Keratinocyte (primary cell): ENCODE data around the gene PKNOX1. TPM values are rescaled to one million over a fixed set of nuclear protein-coding genes. Genes with fewer than 3 reads are reported as not detected.
"Not testable (repeated sequence)": the region's sequence is repeated elsewhere in the genome, so short reads cannot be mapped to it uniquely, and the experiment has no call there.

ENCODE experiments used
- DNase-seq: peaks from one replicate; pipeline ENCODE4 v3.0.0-alpha.2; 2011; ENCODE audit warnings: low read depth, missing footprints, low spot score
- FAIRE-seq: peaks from 2 replicates; lab custom pipeline; 2011; peaks lifted over from hg19 to GRCh38; lab: Jason Lieb, UNC
- H2AFZ ChIP-seq: 2 replicates; pipeline ENCODE4 v1.6.0; 2012; ENCODE audit warnings: low read length, control low read depth, inconsistent platforms; ENCODE audit not compliant: control insufficient read depth
- H3K27ac ChIP-seq: 2 replicates; pipeline ENCODE4 v1.5.1; 2011; ENCODE audit warnings: low read length; ENCODE audit not compliant: control insufficient read depth, insufficient read depth
- H3K27me3 ChIP-seq: 3 replicates; pipeline ENCODE4 v1.6.0; 2011; ENCODE audit warnings: low read length; ENCODE audit not compliant: control insufficient read depth, insufficient read depth; ENCODE audit errors: extremely low read depth
- H3K36me3 ChIP-seq, 2 experiments: 2 replicates in 1 of 2; 3 replicates in 1 of 2; pipeline ENCODE4 v1.5.1; 2011; ENCODE audit warnings: low read length in 2 of 2, mild to moderate bottlenecking in 1 of 2; ENCODE audit not compliant: control insufficient read depth in 2 of 2, insufficient read depth in 2 of 2; ENCODE audit errors: extremely low read depth in 1 of 2
- H3K4me1 ChIP-seq: 3 replicates; pipeline ENCODE4 v1.5.1; 2011; ENCODE audit warnings: low read length; ENCODE audit not compliant: control insufficient read depth, insufficient read depth; ENCODE audit errors: extremely low read depth
- H3K4me2 ChIP-seq: 3 replicates; pipeline ENCODE4 v1.6.0; 2011; ENCODE audit warnings: low read depth, low read length; ENCODE audit not compliant: control insufficient read depth, insufficient read depth; ENCODE audit errors: extremely low read depth
- H3K4me3 ChIP-seq, 3 experiments: fragments of 200-600 bp in 1 of 3; sonication (generic) in 1 of 3; 2 replicates in 2 of 3; 3 replicates in 1 of 3; pipeline ENCODE4 v1.5.1; 2011 to 2016; ENCODE audit warnings: low read length in 3 of 3, mild to moderate bottlenecking in 3 of 3, control low read depth in 2 of 3, inconsistent platforms in 1 of 3, low read depth in 1 of 3, mixed read lengths in 1 of 3, mixed run types in 1 of 3, moderate library complexity in 1 of 3; ENCODE audit not compliant: control insufficient read depth in 2 of 3, insufficient read depth in 2 of 3; ENCODE audit errors: extremely low read depth in 1 of 3
- H3K79me2 ChIP-seq: 2 replicates; pipeline ENCODE4 v1.6.0; 2012; ENCODE audit warnings: low read length; ENCODE audit not compliant: control insufficient read depth, insufficient read depth
- H3K9ac ChIP-seq: 3 replicates; pipeline ENCODE4 v1.6.0; 2011; ENCODE audit warnings: low read length; ENCODE audit not compliant: control insufficient read depth, insufficient read depth; ENCODE audit errors: extremely low read depth
- H3K9me1 ChIP-seq: 3 replicates; pipeline ENCODE4 v1.6.0; 2011; ENCODE audit warnings: low read length; ENCODE audit not compliant: control insufficient read depth, insufficient read depth; ENCODE audit errors: extremely low read depth
- H3K9me3 ChIP-seq: 2 replicates; pipeline ENCODE4 v1.5.1; 2012; ENCODE audit warnings: low read depth, low read length; ENCODE audit not compliant: control insufficient read depth
- H4K20me1 ChIP-seq: 3 replicates; pipeline ENCODE4 v1.6.0; 2011; ENCODE audit warnings: low read length; ENCODE audit not compliant: control insufficient read depth, insufficient read depth; ENCODE audit errors: extremely low read depth
- dilution Hi-C: fragments of 300-500 bp; cut with MboI; formaldehyde crosslinking; loops from one replicate; pipeline ENCODE4 v1.7.0; 2020; ENCODE audit warnings: low sequenced_read_pairs; ENCODE audit not compliant: extremely low pct_ligation_motif_present
- polyA plus RNA-seq, 5 experiments: library from polyadenylated mRNA; depleted of rRNA in 3 of 5; stranded (reverse) in 3 of 5; stranded (forward) in 1 of 5; unstranded in 1 of 5; fragments of >200 nt; gene quantifications; 1 replicate in 1 of 5; 2 replicates in 3 of 5; 3 replicates in 1 of 5; pipeline versions ENCODE4 v1.2.1 to v1.2.3, GENCODE V29; 2011 to 2012; ENCODE audit warnings: missing spikeins in 2 of 5, low read depth in 1 of 5, low replicate concordance in 1 of 5

PKNOX1 gene
- polyA plus RNA-seq, 1 donor (not counting 4 experiments of a cell fraction or from before 2014, with no cell fraction given) = 33.3 TPM

DNA sequence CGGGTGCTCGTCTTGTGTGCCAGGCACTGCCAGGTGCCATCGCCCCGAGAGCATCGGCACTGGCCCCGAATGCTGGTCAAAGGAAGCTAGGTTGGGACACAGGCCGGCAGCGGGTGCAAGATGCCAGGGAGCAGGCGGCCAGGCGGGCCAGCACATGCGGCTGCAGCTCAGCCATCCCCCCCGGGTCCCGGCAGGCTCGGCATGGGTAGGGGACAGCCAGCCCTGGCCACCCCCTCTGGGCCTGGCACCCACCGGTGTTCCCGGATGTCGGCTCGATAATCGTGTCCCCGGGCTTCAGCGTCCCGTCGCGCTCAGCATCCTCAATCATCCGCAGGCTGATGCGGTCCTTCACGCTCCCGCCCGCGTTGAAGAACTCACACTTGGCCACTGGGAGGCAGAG is 91.6 kb downstream of the PKNOX1 start:
- FAIRE-seq, H3K4me3 ChIP-seq, H3K4me2 ChIP-seq, H3K9ac ChIP-seq, DNase-seq, H2AFZ ChIP-seq, dilution Hi-C loops, H3K27me3 ChIP-seq, H3K9me1 ChIP-seq, H3K4me1 ChIP-seq, H3K27ac ChIP-seq, H3K79me2 ChIP-seq, H3K9me3 ChIP-seq, H4K20me1 ChIP-seq, H3K36me3 ChIP-seq: not testable (repeated sequence)

- H3K9ac ChIP-seq, H3K9me1 ChIP-seq, H3K4me1 ChIP-seq: not testable (repeated sequence)
These were observed 92.3 kb downstream of the PKNOX1 start for GRCh38 chr21:43066690-43067089.

GRCh38 chr21:43068065-43068464 is 93.7 kb downstream of the PKNOX1 start:
- H3K4me3 ChIP-seq, H3K27ac ChIP-seq, DNase-seq, H3K4me1 ChIP-seq, H3K9me3 ChIP-seq, FAIRE-seq, H3K36me3 ChIP-seq, H3K9me1 ChIP-seq, H2AFZ ChIP-seq, H3K27me3 ChIP-seq, dilution Hi-C loops, H3K4me2 ChIP-seq, H3K79me2 ChIP-seq, H3K9ac ChIP-seq, H4K20me1 ChIP-seq: not testable (repeated sequence)

More at GRCh38 chr21:43066690-43067089, 92.3 kb downstream of the PKNOX1 start:
- H3K27me3 ChIP-seq, DNase-seq, H3K9me3 ChIP-seq, H2AFZ ChIP-seq, dilution Hi-C loops, H3K79me2 ChIP-seq, H3K36me3 ChIP-seq, H3K4me2 ChIP-seq, FAIRE-seq, H3K4me3 ChIP-seq, H3K27ac ChIP-seq, H4K20me1 ChIP-seq: not testable (repeated sequence)

DNA sequence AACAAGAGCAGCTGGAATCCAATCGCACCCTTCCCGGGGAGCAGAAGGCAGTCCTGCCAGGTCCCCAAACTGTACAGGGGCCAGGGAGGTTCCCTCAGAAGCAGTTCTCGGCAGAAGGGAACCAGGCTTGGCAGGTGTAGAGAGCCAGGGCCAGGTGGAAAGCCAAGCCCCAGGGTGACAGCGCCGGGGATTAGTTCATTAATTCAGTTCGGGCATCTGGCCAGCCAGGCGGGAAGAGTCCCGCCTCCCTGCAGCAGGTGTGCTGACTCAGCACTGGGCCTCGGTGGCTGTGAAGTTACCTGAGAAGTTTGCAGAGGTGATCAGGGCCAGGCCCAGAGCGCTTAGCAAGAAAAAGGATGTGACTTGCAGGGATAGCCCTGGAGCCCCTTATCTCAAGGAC is 95.3 kb downstream of the PKNOX1 start:
- H3K27me3 ChIP-seq, H3K79me2 ChIP-seq, H4K20me1 ChIP-seq, H3K36me3 ChIP-seq, H2AFZ ChIP-seq, H3K4me1 ChIP-seq, H3K9me3 ChIP-seq, H3K4me2 ChIP-seq, DNase-seq, H3K4me3 ChIP-seq, H3K27ac ChIP-seq, H3K9me1 ChIP-seq, H3K9ac ChIP-seq, FAIRE-seq, dilution Hi-C loops: not testable (repeated sequence)

- FAIRE-seq, H3K4me3 ChIP-seq: not testable (repeated sequence)
These were observed 98.4 kb downstream of the PKNOX1 start for GRCh38 chr21:43072742-43073141.

More at GRCh38 chr21:43072742-43073141, 98.4 kb downstream of the PKNOX1 start:
- H3K27ac ChIP-seq, H3K79me2 ChIP-seq, dilution Hi-C loops, H3K9me1 ChIP-seq, H3K27me3 ChIP-seq, DNase-seq, H4K20me1 ChIP-seq, H3K4me2 ChIP-seq, H3K9ac ChIP-seq, H2AFZ ChIP-seq, H3K36me3 ChIP-seq, H3K4me1 ChIP-seq, H3K9me3 ChIP-seq: not testable (repeated sequence)
